GM21390 (cell line): ENCODE results near the gene ASCC1.
"Not testable (repeated sequence)": the region's sequence is repeated elsewhere in the genome, so short reads cannot be mapped to it uniquely, and the experiment has no call there.

Experiments used
- ATAC-seq: cut with Tn5 transposase; IDR thresholded peaks from one replicate; pipeline ENCODE4 v1.9.1; 2021; ENCODE audit not compliant: unreplicated experiment

ASCC1 gene

GRCh38 chr10:72133517-72133916, 82.6 kb downstream of the ASCC1 start:
- peak; percentile 82 for ATAC-seq

- ATAC-seq = no peak
These were observed 83.2 kb downstream of the ASCC1 start for GRCh38 chr10:72132854-72133253.

- no peak for ATAC-seq
These were observed 88.5 kb downstream of the ASCC1 start for GRCh38 chr10:72127571-72127970.

- ATAC-seq = no peak
These were observed 89.2 kb downstream of the ASCC1 start for GRCh38 chr10:72126872-72127232.

GRCh38 chr10:72126184-72126871, 89.7 kb downstream of the ASCC1 start:
- no peak for ATAC-seq

GRCh38 chr10:72124989-72125388, 91.1 kb downstream of the ASCC1 start:
- ATAC-seq = no peak

GRCh38 chr10:72124381-72124780, 91.7 kb downstream of the ASCC1 start:
- ATAC-seq = no peak

GRCh38 chr10:72123616-72124015, 92.5 kb downstream of the ASCC1 start:
- ATAC-seq = no peak

GRCh38 chr10:72122221-72122620, 93.9 kb downstream of the ASCC1 start:
- no peak for ATAC-seq

- ATAC-seq = no peak
These were observed 94.7 kb downstream of the ASCC1 start for GRCh38 chr10:72121389-72121788.

- ATAC-seq = no peak
These were observed 99.7 kb downstream of the ASCC1 start for GRCh38 chr10:72116372-72116771.

GRCh38 chr10:72114706-72115450, 101.2 kb downstream of the ASCC1 start:
- ATAC-seq = no peak

GRCh38 chr10:72110673-72111401, 105.2 kb downstream of the ASCC1 start:
- ATAC-seq = no peak

GRCh38 chr10:72109636-72110157, 106.4 kb downstream of the ASCC1 start:
- no peak for ATAC-seq

GRCh38 chr10:72108830-72109635, 107.0 kb downstream of the ASCC1 start:
- ATAC-seq = no peak

GRCh38 chr10:72108004-72108370, 108.1 kb downstream of the ASCC1 start:
- ATAC-seq = not testable (repeated sequence)

GRCh38 chr10:72107325-72108003, 108.6 kb downstream of the ASCC1 start:
- ATAC-seq = no peak

GRCh38 chr10:72106896-72107295, 109.2 kb downstream of the ASCC1 start:
- no peak for ATAC-seq

- ATAC-seq = no peak
These were observed 109.8 kb downstream of the ASCC1 start for GRCh38 chr10:72106154-72106849.

- ATAC-seq = no peak
These were observed 110.4 kb downstream of the ASCC1 start for GRCh38 chr10:72105710-72106109.
